Neural progenitor cell (in vitro differentiated cells): ENCODE results near the gene DCUN1D1. TPM values are rescaled to one million over a fixed set of nuclear protein-coding genes. Genes with fewer than 3 reads are reported as not detected.

Source experiments
- DNase-seq: peaks from one replicate; pipeline ENCODE4 v3.0.0-alpha.2; 2016; ENCODE audit warnings: low spot score
- H2AFZ ChIP-seq: fragments of 200-600 bp; sonication (generic); replicated peaks from 2 replicates; pipeline ENCODE4 v1.6.1; 2016; ENCODE audit warnings: antibody characterized with exemption
- H3F3A ChIP-seq: fragments of 200-600 bp; sonication (generic); 2 replicates; pipeline ENCODE4 v1.6.1; 2016; ENCODE audit warnings: antibody characterized with exemption, low read depth
- H3K27ac ChIP-seq: fragments of 200-600 bp; sonication (generic); 2 replicates; pipeline ENCODE4 v1.5.1; 2016; ENCODE audit warnings: mild to moderate bottlenecking
- H3K27me3 ChIP-seq: fragments of 200-600 bp; sonication (generic); 2 replicates; pipeline ENCODE4 v1.6.1; 2016; ENCODE audit warnings: mild to moderate bottlenecking, moderate library complexity
- H3K36me3 ChIP-seq: fragments of 200-600 bp; sonication (generic); 2 replicates; pipeline ENCODE4 v1.5.1; 2016
- H3K4me1 ChIP-seq: fragments of 200-600 bp; sonication (generic); 2 replicates; pipeline ENCODE4 v1.6.1; 2016; ENCODE audit warnings: mixed run types
- H3K4me2 ChIP-seq: fragments of 200-600 bp; sonication (generic); 2 replicates; pipeline ENCODE4 v1.6.1; 2016
- H3K4me3 ChIP-seq: fragments of 200-600 bp; sonication (generic); 2 replicates; pipeline ENCODE4 v1.5.1; 2016
- H3K79me2 ChIP-seq: fragments of 200-600 bp; sonication (generic); 2 replicates; pipeline ENCODE4 v1.6.1; 2016; ENCODE audit warnings: low read depth
- H3K9ac ChIP-seq: fragments of 200-600 bp; sonication (generic); 2 replicates; pipeline ENCODE4 v1.6.1; 2016
- H3K9me3 ChIP-seq: fragments of 200-600 bp; sonication (generic); 2 replicates; pipeline ENCODE4 v1.5.1; 2016; ENCODE audit warnings: low read depth
- H4K20me1 ChIP-seq: fragments of 200-600 bp; sonication (generic); 2 replicates; pipeline ENCODE4 v1.6.1; 2016; ENCODE audit warnings: low read depth
- H3K27ac Mint-ChIP-seq: 3 replicates; pipeline ENCODE4 v1.8.0; 2021; ENCODE audit warnings: mixed read lengths
- H3K27me3 Mint-ChIP-seq: 2 replicates; pipeline ENCODE4 v1.8.0; 2022; ENCODE audit warnings: low read depth, mild to moderate bottlenecking, inconsistent platforms, moderate library complexity, mixed read lengths; ENCODE audit not compliant: insufficient read depth
- H3K36me3 Mint-ChIP-seq: 3 replicates; pipeline ENCODE4 v1.8.0; 2021; ENCODE audit warnings: mixed read lengths
- H3K4me1 Mint-ChIP-seq: 3 replicates; pipeline ENCODE4 v1.8.0; 2021; ENCODE audit warnings: mixed read lengths
- H3K4me3 Mint-ChIP-seq: 3 replicates; pipeline ENCODE4 v1.8.0; 2021; ENCODE audit warnings: mild to moderate bottlenecking, moderate library complexity, mixed read lengths
- H3K9me3 Mint-ChIP-seq: 3 replicates; pipeline ENCODE4 v1.8.0; 2020; ENCODE audit warnings: mixed read lengths
- EZH2 ChIP-seq: fragments of 200-600 bp; sonication (generic); IDR thresholded peaks from 2 replicates; pipeline ENCODE4 v1.6.1; 2017; ENCODE audit warnings: antibody characterized with exemption, mild to moderate bottlenecking, moderate library complexity
- EZH2phosphoT487 ChIP-seq: fragments of 200-600 bp; sonication (generic); IDR thresholded peaks from 2 replicates; pipeline ENCODE4 v1.6.1; 2017; ENCODE audit warnings: antibody characterized with exemption
- total RNA-seq: library from RNA; depleted of rRNA; stranded (reverse); fragments of >200 nt; gene quantifications from 2 replicates; pipeline ENCODE4 v1.2.3, GENCODE V29; 2015; ENCODE audit warnings: low replicate concordance
- TF ChIP-seq, protein P1 (sequence below): fragments of 200-600 bp; sonication (generic); IDR thresholded peaks from 2 replicates; pipeline ENCODE4 v1.5.1; 2017; ENCODE audit warnings: antibody characterized with exemption, mild to moderate bottlenecking

DCUN1D1 gene
- total RNA-seq, 1 donor from 2014 or later, result 63.6 TPM

GRCh38 chr3:182912474-182912873, 67.9 kb downstream of the DCUN1D1 start:
- Histone ChIP-seq H3K4me2 (no peak overlapping the region), H3K27ac (no peak overlapping the region), H3K4me1 (peaks cover 10% of the 10 kb centered on the region), H3K79me2 (no peaks in the 10 kb centered on the region), H4K20me1 (no peaks in the 10 kb centered on the region), H3K36me3 (no peaks in the 10 kb centered on the region), H3K9me3 (no peaks in the 10 kb centered on the region), H2AFZ (no peak overlapping the region), H3K9ac (no peak overlapping the region), H3K4me3 (no peak overlapping the region), H3K27me3 (no peaks in the 10 kb centered on the region), H3F3A (peaks cover 4% of the 10 kb centered on the region)
- Mint-ChIP-seq H3K4me1 (peaks cover 10% of the 10 kb centered on the region), H3K4me3 (no peak overlapping the region), H3K27ac (no peak overlapping the region), H3K27me3 (peaks cover 2% of the 10 kb centered on the region), H3K36me3 (peaks cover 2% of the 10 kb centered on the region), H3K9me3 (no peaks in the 10 kb centered on the region)
- no peak for TF ChIP-seq EZH2phosphoT487
- TF ChIP-seq, protein P1, sequence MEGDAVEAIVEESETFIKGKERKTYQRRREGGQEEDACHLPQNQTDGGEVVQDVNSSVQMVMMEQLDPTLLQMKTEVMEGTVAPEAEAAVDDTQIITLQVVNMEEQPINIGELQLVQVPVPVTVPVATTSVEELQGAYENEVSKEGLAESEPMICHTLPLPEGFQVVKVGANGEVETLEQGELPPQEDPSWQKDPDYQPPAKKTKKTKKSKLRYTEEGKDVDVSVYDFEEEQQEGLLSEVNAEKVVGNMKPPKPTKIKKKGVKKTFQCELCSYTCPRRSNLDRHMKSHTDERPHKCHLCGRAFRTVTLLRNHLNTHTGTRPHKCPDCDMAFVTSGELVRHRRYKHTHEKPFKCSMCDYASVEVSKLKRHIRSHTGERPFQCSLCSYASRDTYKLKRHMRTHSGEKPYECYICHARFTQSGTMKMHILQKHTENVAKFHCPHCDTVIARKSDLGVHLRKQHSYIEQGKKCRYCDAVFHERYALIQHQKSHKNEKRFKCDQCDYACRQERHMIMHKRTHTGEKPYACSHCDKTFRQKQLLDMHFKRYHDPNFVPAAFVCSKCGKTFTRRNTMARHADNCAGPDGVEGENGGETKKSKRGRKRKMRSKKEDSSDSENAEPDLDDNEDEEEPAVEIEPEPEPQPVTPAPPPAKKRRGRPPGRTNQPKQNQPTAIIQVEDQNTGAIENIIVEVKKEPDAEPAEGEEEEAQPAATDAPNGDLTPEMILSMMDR, result no peak
- no peak for TF ChIP-seq EZH2
- no peak for DNase-seq

GRCh38 chr3:182911782-182912111, 68.6 kb downstream of the DCUN1D1 start:
- Mint-ChIP-seq H3K27ac (no peak overlapping the region), H3K9me3 (no peaks in the 10 kb centered on the region), H3K4me3 (no peak overlapping the region), H3K27me3 (peaks cover 2% of the 10 kb centered on the region), H3K36me3 (peaks cover 2% of the 10 kb centered on the region), H3K4me1 (peaks cover 10% of the 10 kb centered on the region)
- peaks cover 4% of the 10 kb centered on the region for H3F3A ChIP-seq
- no peak overlapping the region for H3K4me2 ChIP-seq
- H3K27me3 ChIP-seq, result no peaks in the 10 kb centered on the region
- H3K9ac ChIP-seq, result no peak overlapping the region
- peak; percentile 27 for DNase-seq
- H3K9me3 ChIP-seq, result no peaks in the 10 kb centered on the region
- no peak overlapping the region for H3K4me3 ChIP-seq
- H3K79me2 ChIP-seq, result no peaks in the 10 kb centered on the region
- peaks cover 10% of the 10 kb centered on the region for H3K4me1 ChIP-seq
- H4K20me1 ChIP-seq, result no peaks in the 10 kb centered on the region
- no peak overlapping the region for H3K27ac ChIP-seq
- no peak overlapping the region for H2AFZ ChIP-seq
- TF ChIP-seq EZH2 (no peak), EZH2phosphoT487 (no peak)
- TF ChIP-seq, protein P1, result no peak
- H3K36me3 ChIP-seq, result no peaks in the 10 kb centered on the region

- peaks cover 4% of the 10 kb centered on the region for H3K36me3 Mint-ChIP-seq
- Histone ChIP-seq H2AFZ (no peak overlapping the region), H3F3A (peaks cover 4% of the 10 kb centered on the region), H3K27ac (no peak overlapping the region), H4K20me1 (no peaks in the 10 kb centered on the region), H3K4me1 (peaks cover 10% of the 10 kb centered on the region), H3K79me2 (no peaks in the 10 kb centered on the region), H3K36me3 (no peaks in the 10 kb centered on the region), H3K9me3 (no peaks in the 10 kb centered on the region), H3K27me3 (no peaks in the 10 kb centered on the region), H3K4me3 (no peak overlapping the region), H3K4me2 (no peak overlapping the region), H3K9ac (no peak overlapping the region)
- H3K9me3 Mint-ChIP-seq, result no peaks in the 10 kb centered on the region
- peaks cover 10% of the 10 kb centered on the region for H3K4me1 Mint-ChIP-seq
- H3K27me3 Mint-ChIP-seq, result peaks cover 2% of the 10 kb centered on the region
- no peak overlapping the region for H3K27ac Mint-ChIP-seq
- TF ChIP-seq EZH2phosphoT487, result no peak
- TF ChIP-seq, protein P1, result no peak
- TF ChIP-seq EZH2, result no peak
- no peak for DNase-seq
- no peak overlapping the region for H3K4me3 Mint-ChIP-seq
Measured at GRCh38 chr3:182910936-182911781, 69.2 kb downstream of the DCUN1D1 start.
